Activated CD4-positive, CD25-positive, alpha-beta regulatory T cell treated with anti-CD3 and anti-CD28 coated beads, Interleukin-2, amount 50 U/mL, for 24 hours (primary cell): ENCODE results near the gene POU6F1.
"Not testable (repeated sequence)": the region's sequence is repeated elsewhere in the genome, so short reads cannot be mapped to it uniquely, and the experiment has no call there.

Source experiments
- ATAC-seq, 2 donors: fragments of 150-1000 bp; cut with Tn5 transposase; one replicate each; pipeline ENCODE4 v1.10.0; 2021; ENCODE audit warnings: mild to moderate bottlenecking in 1 of 2, moderate library complexity in 1 of 2

POU6F1 gene

GRCh38 chr12:51227112-51227511 lies 9.2 kb upstream of the POU6F1 start:
- ATAC-seq = not testable (repeated sequence)

- ATAC-seq = no peak
These were observed 7.9 kb upstream of the POU6F1 start for GRCh38 chr12:51225771-51226170.

GRCh38 chr12:51225234-51225633 lies 7.4 kb upstream of the POU6F1 start:
- ATAC-seq = no peak

GRCh38 chr12:51224625-51225024 lies 6.8 kb upstream of the POU6F1 start:
- no peak for ATAC-seq

GRCh38 chr12:51222461-51222860 lies 4.6 kb upstream of the POU6F1 start:
- no peak for ATAC-seq

- not testable (repeated sequence) for ATAC-seq
These were observed 2.0 kb upstream of the POU6F1 start for GRCh38 chr12:51219857-51220256.

- ATAC-seq = no peak
These were observed 1.5 kb upstream of the POU6F1 start for GRCh38 chr12:51219322-51219721.

- no peak for ATAC-seq
These were observed 822 bp upstream of the POU6F1 start for GRCh38 chr12:51218607-51219161.

GRCh38 chr12:51217133-51217967 lies 512 bp downstream of the POU6F1 start:
- peak; percentile 39 to 42 for ATAC-seq

GRCh38 chr12:51216642-51217041 lies 1.2 kb downstream of the POU6F1 start:
- ATAC-seq = no peak

GRCh38 chr12:51214895-51215294 lies 3.0 kb downstream of the POU6F1 start:
- no peak for ATAC-seq

- ATAC-seq = no peak
These were observed 7.0 kb downstream of the POU6F1 start for GRCh38 chr12:51210690-51211395.

GRCh38 chr12:51209259-51209658 lies 8.6 kb downstream of the POU6F1 start:
- no peak for ATAC-seq

- no peak for ATAC-seq
These were observed 9.7 kb downstream of the POU6F1 start for GRCh38 chr12:51208016-51208660.

GRCh38 chr12:51205350-51205749 lies 12.5 kb downstream of the POU6F1 start:
- no peak for ATAC-seq

GRCh38 chr12:51202718-51203117 lies 15.1 kb downstream of the POU6F1 start:
- no peak for ATAC-seq

- ATAC-seq = no peak
These were observed 17.1 kb downstream of the POU6F1 start for GRCh38 chr12:51200806-51201205.

GRCh38 chr12:51200156-51200555 lies 17.7 kb downstream of the POU6F1 start:
- ATAC-seq = no peak

- no peak for ATAC-seq
These were observed 18.4 kb downstream of the POU6F1 start for GRCh38 chr12:51199366-51199945.

GRCh38 chr12:51198568-51199365 lies 19.1 kb downstream of the POU6F1 start:
- ATAC-seq = no peak

- ATAC-seq = no peak
These were observed 19.9 kb downstream of the POU6F1 start for GRCh38 chr12:51197736-51198567.
